ENCODE data around the gene SMG7. TPM values are rescaled to one million over a fixed set of nuclear protein-coding genes. Genes with fewer than 3 reads are reported as not detected.

The SMG7 gene
- total RNA-seq, 1 experiment from 2014 or later = 54.1 TPM

GRCh38 chr1:183472488-183473216 is at the start of gene SMG7 (continued):
- TF ChIP-seq CTCF (IDR thresholded peaks at IDR 0.05 in 2 of 3, conservative IDR thresholded peaks at IDR 0.05 in 1 of 3; ENCODE audit: borderline replicate concordance in 1 of 3, insufficient read depth in 1 of 3, low read depth in 2 of 3, low read length in 2 of 3) = no peak
- no peak for TF ChIP-seq SP1 (IDR thresholded peaks at IDR 0.05; ENCODE audit: low read depth)
- TF ChIP-seq SIN3A (IDR thresholded peaks at IDR 0.05; ENCODE audit: low read depth) = peak; percentile 31; the same call in 1 of the 2 replicates

GRCh38 chr1:183423541-183423940 is 48.8 kb upstream of the SMG7 start:
- no peak overlapping the region for H3K4me3 ChIP-seq (replicated peaks in 1 of 2; ENCODE audit: low read depth in 1 of 2, low read length in 2 of 2)
- H3K9me3 ChIP-seq (ENCODE audit: control insufficient read depth in 1 of 2, insufficient read depth in 1 of 2, low read depth in 1 of 2, low read length in 2 of 2) = no peaks in the 10 kb centered on the region
- H3K79me2 ChIP-seq (ENCODE audit: insufficient read depth, low read length) = no peaks in the 10 kb centered on the region
- ATAC-seq = no peak
- H2AFZ ChIP-seq (ENCODE audit: low read depth, low read length, poor library complexity, severe bottlenecking) = no peak overlapping the region
- CTCF ChIA-PET = no interaction called here
- no peaks in the 10 kb centered on the region for H3K27me3 ChIP-seq (ENCODE audit: insufficient read depth, low read length)
- H3K4me2 ChIP-seq (ENCODE audit: low read length) = no peak overlapping the region
- RAD21 ChIA-PET (ENCODE audit: low non-redundant PET in 1 of 2, low total read pairs in 2 of 2, uncharacterized antibody in 2 of 2, unreplicated experiment in 2 of 2) = no interaction called here
- POLR2A ChIA-PET = no interaction called here
- TF ChIP-seq SIN3A (IDR thresholded peaks at IDR 0.05; ENCODE audit: low read depth) = no peak
- no peak for TF ChIP-seq POLR2A (IDR thresholded peaks at IDR 0.05; ENCODE audit: borderline replicate concordance, extremely low read depth, insufficient read depth, insufficient read length)
- TF ChIP-seq SP1 (IDR thresholded peaks at IDR 0.05; ENCODE audit: low read depth) = no peak
- no peak for TF ChIP-seq RAD21 (IDR thresholded peaks at IDR 0.05; ENCODE audit: low read depth)
- TF ChIP-seq JUND (IDR thresholded peaks at IDR 0.05) = no peak
- no peak for TF ChIP-seq EZH2phosphoT487 (IDR thresholded peaks at IDR 0.05; ENCODE audit: borderline replicate concordance)
- TF ChIP-seq ELF1 (IDR thresholded peaks at IDR 0.05; ENCODE audit: borderline replicate concordance, low read depth) = no peak
- TF ChIP-seq FOSL1 (IDR thresholded peaks at IDR 0.05; ENCODE audit: low read depth) = no peak
- no peak for TF ChIP-seq POLR2AphosphoS5 (IDR thresholded peaks at IDR 0.05; ENCODE audit: low read depth, low read length)
- no peak for TF ChIP-seq ATF3 (IDR thresholded peaks at IDR 0.05)
- no peak for TF ChIP-seq REST (IDR thresholded peaks at IDR 0.05; ENCODE audit: low read depth)
- no peak for TF ChIP-seq CBX3 (IDR thresholded peaks at IDR 0.05; ENCODE audit: low read depth)
- TF ChIP-seq ZBTB33 (IDR thresholded peaks at IDR 0.05; ENCODE audit: extremely low read depth, insufficient replicate concordance, low read length) = no peak
- no peaks in the 10 kb centered on the region for H3K4me1 ChIP-seq (ENCODE audit: control insufficient read depth in 1 of 2, insufficient read depth in 2 of 2, low read length in 2 of 2)
- no peak for DNase-seq (ENCODE audit: low read depth, low spot score)
- no TSS peak for BruUV-seq (replicated peaks)
- no peaks in the 10 kb centered on the region for H3K9me2 ChIP-seq (ENCODE audit: insufficient read depth)
- no peak overlapping the region for H3K27ac ChIP-seq (ENCODE audit: low read depth, low read length)
- no peaks in the 10 kb centered on the region for H3K36me3 ChIP-seq (ENCODE audit: control insufficient read depth in 1 of 2, insufficient read depth in 2 of 2, low read length in 2 of 2)
- no peak overlapping the region for H3K9ac ChIP-seq (ENCODE audit: low read length)
- no peaks in the 10 kb centered on the region for H4K20me1 ChIP-seq (ENCODE audit: insufficient read depth)
- intact Hi-C loops (cut with micrococcal nuclease) = no loop called here
